Loucy (cell line): Measurements from ENCODE around the gene YBX3.

Experiments used
- H2AFZ ChIP-seq: fragments of 200-600 bp; sonication (generic); 2 replicates; pipeline ENCODE4 v1.6.0; 2016; ENCODE audit warnings: antibody characterized with exemption, mild to moderate bottlenecking, low read length, moderate library complexity
- H3F3A ChIP-seq: fragments of 200-600 bp; 2 replicates; pipeline ENCODE4 v1.6.0; 2016; ENCODE audit warnings: antibody characterized with exemption, low read depth, mild to moderate bottlenecking
- H3K27me3 ChIP-seq: fragments of 200-600 bp; sonication (generic); 2 replicates; pipeline ENCODE4 v1.6.1; 2014; ENCODE audit warnings: low read length, mild to moderate bottlenecking; ENCODE audit not compliant: insufficient read depth, poor library complexity, severe bottlenecking
- H3K36me3 ChIP-seq: fragments of 200-600 bp; sonication (generic); 2 replicates; pipeline ENCODE4 v1.6.1; 2016; ENCODE audit warnings: low read length; ENCODE audit not compliant: insufficient read depth
- H3K4me1 ChIP-seq: fragments of 200-600 bp; sonication (generic); 2 replicates; pipeline ENCODE4 v1.5.1; 2014; ENCODE audit warnings: low read length, mild to moderate bottlenecking; ENCODE audit not compliant: insufficient read depth, poor library complexity, severe bottlenecking
- H3K4me2 ChIP-seq: fragments of 200-600 bp; sonication (generic); 2 replicates; pipeline ENCODE4 v1.6.0; 2014; ENCODE audit warnings: antibody characterized with exemption, low read length, low read depth, mild to moderate bottlenecking; ENCODE audit not compliant: poor library complexity, severe bottlenecking
- H3K4me3 ChIP-seq: fragments of 200-600 bp; sonication (generic); 2 replicates; pipeline ENCODE4 v1.5.1; 2014; ENCODE audit warnings: low read length, mild to moderate bottlenecking, mixed read lengths; ENCODE audit not compliant: poor library complexity, severe bottlenecking
- H3K79me2 ChIP-seq: fragments of 200-600 bp; sonication (generic); 2 replicates; pipeline ENCODE4 v1.6.1; 2014; ENCODE audit warnings: low read length; ENCODE audit not compliant: insufficient read depth
- H3K9ac ChIP-seq: fragments of 200-600 bp; sonication (generic); 2 replicates; pipeline ENCODE4 v1.6.0; 2014; ENCODE audit warnings: mild to moderate bottlenecking, low read depth, low read length, moderate library complexity; ENCODE audit not compliant: poor library complexity, severe bottlenecking
- H3K9me2 ChIP-seq: fragments of 200-600 bp; sonication (generic); replicated peaks from 2 replicates; pipeline ENCODE4 v1.6.1; 2016; ENCODE audit warnings: low read depth, low read length, mixed read lengths
- H3K9me3 ChIP-seq: fragments of 200-600 bp; sonication (generic); 2 replicates; pipeline ENCODE4 v1.6.1; 2014; ENCODE audit warnings: mild to moderate bottlenecking, antibody characterized with exemption, low read length, low read depth; ENCODE audit not compliant: insufficient read depth
- H4K20me1 ChIP-seq: fragments of 200-600 bp; sonication (generic); 2 replicates; pipeline ENCODE4 v1.6.0; 2014; ENCODE audit warnings: antibody characterized with exemption, low read length, mild to moderate bottlenecking; ENCODE audit not compliant: insufficient read depth, poor library complexity, severe bottlenecking
- CTCF ChIP-seq: fragments of 200-600 bp; sonication (generic); conservative IDR thresholded peaks from 2 replicates; pipeline ENCODE4 v1.5.1; 2014; ENCODE audit warnings: mild to moderate bottlenecking, antibody characterized with exemption, low read length
- EZH2phosphoT487 ChIP-seq: fragments of 200-600 bp; IDR thresholded peaks from 2 replicates; pipeline ENCODE4 v1.6.1; 2018; ENCODE audit warnings: antibody characterized with exemption, mild to moderate bottlenecking, moderate library complexity, borderline replicate concordance

The YBX3 gene

DNA sequence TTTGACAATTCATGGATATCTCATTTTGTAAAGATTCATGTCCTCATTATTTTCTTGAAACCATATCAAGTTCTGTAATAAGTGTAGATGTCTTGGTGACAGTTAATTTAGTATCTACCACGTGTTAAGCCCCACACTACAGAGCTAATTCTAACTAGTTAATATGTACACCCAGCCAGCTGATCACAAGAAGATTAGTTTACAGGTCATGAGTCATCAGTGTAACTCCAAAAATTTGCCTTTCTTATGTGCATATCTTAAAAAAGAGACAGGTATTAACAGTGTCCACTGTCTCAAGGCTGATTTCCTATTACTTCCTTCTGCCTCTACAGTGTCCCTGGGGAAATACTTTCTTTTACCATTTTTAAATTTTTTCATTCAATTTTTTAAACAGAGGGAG lies 13.3 kb upstream of the YBX3 start:
- no peaks in the 10 kb centered on the region for H3K27me3 ChIP-seq
- H3K9me3 ChIP-seq = no peaks in the 10 kb centered on the region
- no peak overlapping the region for H2AFZ ChIP-seq
- H3K79me2 ChIP-seq = no peaks in the 10 kb centered on the region
- TF ChIP-seq CTCF = no peak
- H3K4me2 ChIP-seq = no peak overlapping the region
- H3K4me3 ChIP-seq = no peak overlapping the region
- H3K36me3 ChIP-seq = no peaks in the 10 kb centered on the region
- no peaks in the 10 kb centered on the region for H3K9me2 ChIP-seq
- no peak overlapping the region for H3K9ac ChIP-seq
- H4K20me1 ChIP-seq = no peaks in the 10 kb centered on the region
- no peaks in the 10 kb centered on the region for H3F3A ChIP-seq
- H3K4me1 ChIP-seq = peaks cover 3% of the 10 kb centered on the region

DNA sequence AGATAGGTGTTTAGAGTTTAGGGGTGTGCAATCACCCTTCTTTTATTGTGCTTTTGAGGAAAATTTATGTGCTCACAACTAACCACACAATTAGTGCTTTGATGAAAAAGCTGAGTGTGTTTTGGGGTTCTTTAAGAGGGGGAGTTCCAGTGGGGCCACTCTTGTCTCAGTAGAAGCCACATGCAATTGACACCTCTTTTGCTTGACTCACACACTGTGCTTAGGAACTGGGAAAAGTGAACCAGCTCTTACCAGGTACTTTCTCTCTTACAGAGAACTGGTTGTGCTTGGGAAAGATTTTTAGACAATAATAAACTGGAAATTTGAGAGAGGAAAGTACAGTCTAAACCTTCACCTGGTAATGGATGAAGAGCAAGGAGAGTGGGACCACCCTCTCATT lies 12.3 kb upstream of the YBX3 start:
- Histone ChIP-seq H3K27me3 (no peaks in the 10 kb centered on the region), H2AFZ (no peak overlapping the region), H3K9me2 (no peaks in the 10 kb centered on the region), H4K20me1 (no peaks in the 10 kb centered on the region), H3K36me3 (no peaks in the 10 kb centered on the region), H3K79me2 (no peaks in the 10 kb centered on the region), H3K9ac (no peak overlapping the region), H3K4me1 (peaks cover 11% of the 10 kb centered on the region), H3K4me3 (no peak overlapping the region), H3K9me3 (no peaks in the 10 kb centered on the region), H3K4me2 (no peak overlapping the region), H3F3A (no peaks in the 10 kb centered on the region)
- TF ChIP-seq EZH2phosphoT487 = no peak

GRCh38 chr12:10732549-10732948 lies 9.4 kb upstream of the YBX3 start:
- H3K9me3 ChIP-seq = no peaks in the 10 kb centered on the region
- H3F3A ChIP-seq = no peaks in the 10 kb centered on the region
- H3K4me3 ChIP-seq = no peak overlapping the region
- no peaks in the 10 kb centered on the region for H3K9me2 ChIP-seq
- no peak overlapping the region for H2AFZ ChIP-seq
- H4K20me1 ChIP-seq = no peaks in the 10 kb centered on the region
- H3K36me3 ChIP-seq = no peaks in the 10 kb centered on the region
- H3K79me2 ChIP-seq = no peaks in the 10 kb centered on the region
- no peak for TF ChIP-seq EZH2phosphoT487
- no peak for TF ChIP-seq CTCF
- H3K4me2 ChIP-seq = no peak overlapping the region
- H3K4me1 ChIP-seq = peaks cover 11% of the 10 kb centered on the region
- H3K27me3 ChIP-seq = no peaks in the 10 kb centered on the region
- no peak overlapping the region for H3K9ac ChIP-seq

- no peak overlapping the region for H3K9ac ChIP-seq
- H3K9me2 ChIP-seq = no peaks in the 10 kb centered on the region
- TF ChIP-seq CTCF (no peak), EZH2phosphoT487 (no peak)
- H3K36me3 ChIP-seq = no peaks in the 10 kb centered on the region
- no peaks in the 10 kb centered on the region for H3K79me2 ChIP-seq
- peaks cover 11% of the 10 kb centered on the region for H3K4me1 ChIP-seq
- H3K27me3 ChIP-seq = no peaks in the 10 kb centered on the region
- no peaks in the 10 kb centered on the region for H4K20me1 ChIP-seq
- H2AFZ ChIP-seq = no peak overlapping the region
- no peak overlapping the region for H3K4me2 ChIP-seq
- H3K4me3 ChIP-seq = no peak overlapping the region
- H3F3A ChIP-seq = no peaks in the 10 kb centered on the region
- H3K9me3 ChIP-seq = no peaks in the 10 kb centered on the region
These were observed 8.9 kb upstream of the YBX3 start for GRCh38 chr12:10732066-10732465.
